Activated CD8-positive, alpha-beta T cell treated with anti-CD3 and anti-CD28 coated beads for 36 hours (primary cell): ENCODE data around the gene GLRX3. TPM values are rescaled to one million over a fixed set of nuclear protein-coding genes. Genes with fewer than 3 reads are reported as not detected.

Experiments used
- ATAC-seq: fragments of 200-7000 bp; cut with Tn5 transposase; one replicate; pipeline ENCODE4 v1.10.0; 2021; ENCODE audit warnings: mild to moderate bottlenecking, moderate library complexity
- CTCF ChIA-PET: fragments of 350-600 bp; sonication (Branson Sonifier 250); formaldehyde crosslinking; loops from one replicate; lab custom pipeline; 2021; ENCODE audit warnings: antibody characterized with exemption; lab: Charles Lee
- POLR2A ChIA-PET: fragments of 350-600 bp; sonication (Branson Sonifier 250); formaldehyde crosslinking; loops from one replicate; lab custom pipeline; 2021; ENCODE audit warnings: antibody characterized with exemption; lab: Charles Lee
- DNase-seq: peaks from one replicate; pipeline ENCODE4 v3.0.0-alpha.2; 2020
- H3K27ac Mint-ChIP-seq: one replicate; pipeline ENCODE4 v1.8.0; 2021; ENCODE audit warnings: mild to moderate bottlenecking, mixed read lengths
- H3K27me3 Mint-ChIP-seq: one replicate; pipeline ENCODE4 v1.8.0; 2021; ENCODE audit warnings: mixed read lengths
- H3K36me3 Mint-ChIP-seq: one replicate; pipeline ENCODE4 v1.8.0; 2021; ENCODE audit warnings: low read depth, mixed read lengths
- H3K4me1 Mint-ChIP-seq: one replicate; pipeline ENCODE4 v1.8.0; 2021; ENCODE audit warnings: low read depth, mixed read lengths
- H3K4me3 Mint-ChIP-seq: one replicate; pipeline ENCODE4 v1.8.0; 2021; ENCODE audit warnings: mild to moderate bottlenecking, moderate library complexity, mixed read lengths
- H3K9me3 Mint-ChIP-seq: one replicate; pipeline ENCODE4 v1.8.0; 2021; ENCODE audit warnings: mixed read lengths
- CTCF ChIP-seq: fragments of 200-600 bp; IDR thresholded peaks from one replicate; pipeline ENCODE4 v1.8.0; 2022; ENCODE audit warnings: antibody characterized with exemption, mild to moderate bottlenecking
- intact Hi-C: fragments of 100-400 bp; cut with micrococcal nuclease; formaldehyde crosslinking; loops from one replicate; pipeline ENCODE4 v1.10.0; 2022
- total RNA-seq, 2 experiments: library from RNA; stranded (reverse); gene quantifications; one replicate each; pipeline ENCODE4 v1.2.3, GENCODE V29; 2021

The GLRX3 gene
- total RNA-seq, 2 experiments from 2014 or later: 109 to 121 TPM

GRCh38 chr10:130207205-130207604, 71.0 kb downstream of the GLRX3 start:
- Mint-ChIP-seq H3K4me3 (no peak overlapping the region), H3K9me3 (no peaks in the 10 kb centered on the region), H3K27me3 (no peaks in the 10 kb centered on the region), H3K36me3 (no peaks in the 10 kb centered on the region), H3K4me1 (no peaks in the 10 kb centered on the region), H3K27ac (no peak overlapping the region)
- TF ChIP-seq CTCF: no peak
- ATAC-seq: no peak
- ChIA-PET POLR2A (no interaction called here), CTCF (no interaction called here)
- intact Hi-C loops: no loop called here
- no peak for DNase-seq

- ChIA-PET CTCF (interaction anchor here (1.3 kb wide), 1 partner anchor 18 kb away, joined by 4 read pairs; no protein-coding TSS in a partner anchor), POLR2A (no interaction called here)
- H3K27ac Mint-ChIP-seq: no peak overlapping the region
- intact Hi-C loops: no loop called here
- DNase-seq (no peak), ATAC-seq (no peak)
- no peaks in the 10 kb centered on the region for H3K36me3 Mint-ChIP-seq
- no peaks in the 10 kb centered on the region for H3K4me1 Mint-ChIP-seq
- H3K27me3 Mint-ChIP-seq: no peaks in the 10 kb centered on the region
- H3K4me3 Mint-ChIP-seq: no peak overlapping the region
- no peaks in the 10 kb centered on the region for H3K9me3 Mint-ChIP-seq
- TF ChIP-seq CTCF: no peak
These were observed 72.6 kb downstream of the GLRX3 start for GRCh38 chr10:130208807-130209206.

- ChIA-PET POLR2A (no interaction called here), CTCF (no interaction called here)
- H3K36me3 Mint-ChIP-seq: no peaks in the 10 kb centered on the region
- ATAC-seq (no peak), DNase-seq (no peak)
- H3K27ac Mint-ChIP-seq: no peak overlapping the region
- H3K4me1 Mint-ChIP-seq: no peaks in the 10 kb centered on the region
- H3K27me3 Mint-ChIP-seq: peaks cover 1% of the 10 kb centered on the region
- intact Hi-C loops: no loop called here
- no peaks in the 10 kb centered on the region for H3K9me3 Mint-ChIP-seq
- TF ChIP-seq CTCF: no peak
- H3K4me3 Mint-ChIP-seq: no peak overlapping the region
These were observed 76.6 kb downstream of the GLRX3 start for GRCh38 chr10:130212746-130213145.

- no peak for DNase-seq
- no peak for TF ChIP-seq CTCF
- intact Hi-C loops: no loop called here
- no peak for ATAC-seq
- H3K36me3 Mint-ChIP-seq: no peaks in the 10 kb centered on the region
- no peaks in the 10 kb centered on the region for H3K9me3 Mint-ChIP-seq
- H3K27me3 Mint-ChIP-seq: peaks cover 1% of the 10 kb centered on the region
- ChIA-PET CTCF (no interaction called here), POLR2A (no interaction called here)
- H3K27ac Mint-ChIP-seq: no peak overlapping the region
- no peak overlapping the region for H3K4me3 Mint-ChIP-seq
- H3K4me1 Mint-ChIP-seq: no peaks in the 10 kb centered on the region
These were observed 77.3 kb downstream of the GLRX3 start for GRCh38 chr10:130213286-130214080.

- no peaks in the 10 kb centered on the region for H3K9me3 Mint-ChIP-seq
- no peak for ATAC-seq
- no peak overlapping the region for H3K27ac Mint-ChIP-seq
- no peak for DNase-seq
- H3K4me1 Mint-ChIP-seq: no peaks in the 10 kb centered on the region
- peaks cover 1% of the 10 kb centered on the region for H3K27me3 Mint-ChIP-seq
- POLR2A ChIA-PET: no interaction called here
- no peaks in the 10 kb centered on the region for H3K36me3 Mint-ChIP-seq
- no peak overlapping the region for H3K4me3 Mint-ChIP-seq
- TF ChIP-seq CTCF: no peak
- CTCF ChIA-PET: no interaction called here
- intact Hi-C loops: no loop called here
These were observed 78.2 kb downstream of the GLRX3 start for GRCh38 chr10:130214431-130214830.
